Measurements from ENCODE around the gene SCTR.

SCTR gene

DNA sequence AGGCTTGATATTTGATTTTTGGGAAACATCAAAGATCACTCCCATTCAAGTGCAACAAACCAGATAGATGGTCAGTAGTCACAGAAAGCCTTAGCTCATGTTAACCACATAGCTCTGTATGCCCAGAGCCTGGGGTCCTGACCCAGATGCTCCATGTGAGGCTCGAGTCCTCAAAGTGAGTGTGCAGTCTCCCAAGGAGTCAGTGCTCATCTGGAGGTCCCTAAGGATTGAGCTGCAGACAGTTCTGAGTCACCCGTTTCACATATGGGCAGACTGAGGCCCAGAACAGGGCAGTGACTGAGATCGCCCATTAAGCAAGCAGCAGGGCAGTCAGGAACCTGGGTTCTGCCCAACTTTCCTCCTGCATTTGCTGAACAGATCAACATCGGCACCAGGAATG is 83.4 kb downstream of the SCTR start:
- DNase-seq = no peak

DNA sequence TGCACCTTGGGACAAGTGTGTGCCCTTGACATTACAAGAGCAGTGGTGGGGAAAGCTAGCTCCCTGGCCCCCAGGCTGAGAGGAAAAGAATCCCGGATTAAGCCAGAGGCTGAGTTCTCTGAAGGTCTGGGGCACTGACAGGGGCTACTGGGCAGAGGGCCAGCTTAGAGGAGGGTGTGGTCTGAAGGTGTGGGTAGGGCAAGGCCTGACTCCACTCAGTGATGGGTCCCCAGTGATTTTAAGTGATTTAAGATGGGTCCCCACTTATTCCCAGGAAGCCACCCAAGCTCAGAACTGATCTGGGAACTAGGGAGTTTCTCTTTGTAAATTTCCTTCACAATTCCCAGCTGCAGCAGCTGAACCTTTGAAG is 83.8 kb downstream of the SCTR start:
- no peak for DNase-seq

GRCh38 chr2:119439574-119440500 is 84.4 kb downstream of the SCTR start:
- DNase-seq = no peak

DNA sequence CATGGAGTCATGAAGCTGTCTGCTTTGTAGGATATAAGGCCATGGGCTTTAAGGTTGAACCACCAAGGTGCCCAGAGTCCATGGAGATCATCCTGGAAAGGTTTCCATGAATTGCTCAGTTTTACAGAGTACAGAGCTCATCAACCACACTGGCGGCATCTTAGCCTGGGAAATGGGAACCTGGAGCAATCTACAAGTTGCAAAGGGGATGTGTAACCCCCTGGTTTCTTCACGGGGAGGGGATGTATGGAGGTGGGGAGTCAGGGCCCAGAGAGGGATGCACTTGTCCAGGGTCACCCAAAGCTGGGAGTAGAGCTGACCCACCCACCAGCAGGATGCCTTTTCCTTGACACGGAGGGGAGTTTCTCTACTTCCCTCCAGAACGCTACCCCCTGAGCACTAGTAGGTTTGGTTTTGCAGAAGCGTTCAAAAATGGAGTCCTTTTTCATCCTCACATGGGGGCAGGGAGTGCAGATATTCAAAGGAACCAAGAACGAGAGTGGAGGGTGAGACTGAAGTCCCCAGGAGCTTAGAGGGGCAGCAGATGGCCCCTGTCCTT is 85.5 kb downstream of the SCTR start:
- DNase-seq = no peak

DNA sequence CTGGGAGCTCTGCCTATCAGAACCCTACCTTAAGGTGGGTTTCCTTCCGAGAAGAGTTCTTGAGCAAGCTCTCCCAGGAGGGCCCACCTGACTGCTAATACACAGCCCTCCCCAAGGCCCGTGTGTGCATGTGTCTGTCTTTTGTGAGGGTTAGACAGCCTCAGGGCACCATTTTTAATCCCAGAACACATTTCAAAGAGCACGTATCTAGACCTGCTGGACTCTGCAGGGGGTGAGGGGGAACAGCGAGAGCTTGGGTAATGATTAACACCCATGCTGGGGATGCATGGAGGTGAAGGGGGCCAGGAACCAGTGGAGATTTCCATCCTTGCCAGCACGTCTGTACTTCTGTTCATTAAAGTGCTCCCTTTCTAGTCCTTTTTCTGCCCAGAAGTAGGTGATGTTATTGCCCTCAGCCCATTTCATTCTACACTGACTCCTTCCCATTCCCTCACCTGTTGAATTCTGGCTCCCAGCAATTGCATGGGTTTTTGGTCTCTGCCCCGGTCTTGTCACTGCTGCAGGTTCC is 86.1 kb downstream of the SCTR start:
- DNase-seq = no peak

DNA sequence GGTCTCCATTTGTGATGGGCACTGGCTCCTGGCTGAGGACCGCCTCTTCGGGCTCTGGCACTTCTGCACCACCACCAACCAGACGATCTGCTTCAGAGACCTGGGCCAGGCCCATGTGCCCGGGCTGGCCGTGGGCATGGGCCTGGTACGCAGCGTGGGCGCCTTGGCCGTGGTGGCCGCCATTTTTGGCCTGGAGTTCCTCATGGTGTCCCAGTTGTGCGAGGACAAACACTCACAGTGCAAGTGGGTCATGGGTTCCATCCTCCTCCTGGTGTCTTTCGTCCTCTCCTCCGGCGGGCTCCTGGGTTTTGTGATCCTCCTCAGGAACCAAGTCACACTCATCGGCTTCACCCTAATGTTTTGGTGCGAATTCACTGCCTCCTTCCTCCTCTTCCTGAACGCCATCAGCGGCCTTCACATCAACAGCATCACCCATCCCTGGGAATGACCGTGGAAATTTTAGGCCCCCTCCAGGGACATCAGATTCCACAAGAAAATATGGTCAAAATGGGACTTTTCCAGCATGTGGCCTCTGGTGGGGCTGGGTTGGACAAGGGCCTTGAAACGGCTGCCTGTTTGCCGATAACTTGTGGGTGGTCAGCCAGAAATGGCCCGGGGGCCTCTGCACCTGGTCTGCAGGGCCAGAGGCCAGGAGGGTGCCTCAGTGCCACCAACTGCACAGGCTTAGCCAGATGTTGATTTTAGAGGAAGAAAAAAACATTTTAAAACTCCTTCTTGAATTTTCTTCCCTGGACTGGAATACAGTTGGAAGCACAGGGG is 87.1 kb downstream of the SCTR start:
- DNase-seq = no peak

- DNase-seq = no peak
These were observed 88.4 kb downstream of the SCTR start for GRCh38 chr2:119435953-119436297.

DNA sequence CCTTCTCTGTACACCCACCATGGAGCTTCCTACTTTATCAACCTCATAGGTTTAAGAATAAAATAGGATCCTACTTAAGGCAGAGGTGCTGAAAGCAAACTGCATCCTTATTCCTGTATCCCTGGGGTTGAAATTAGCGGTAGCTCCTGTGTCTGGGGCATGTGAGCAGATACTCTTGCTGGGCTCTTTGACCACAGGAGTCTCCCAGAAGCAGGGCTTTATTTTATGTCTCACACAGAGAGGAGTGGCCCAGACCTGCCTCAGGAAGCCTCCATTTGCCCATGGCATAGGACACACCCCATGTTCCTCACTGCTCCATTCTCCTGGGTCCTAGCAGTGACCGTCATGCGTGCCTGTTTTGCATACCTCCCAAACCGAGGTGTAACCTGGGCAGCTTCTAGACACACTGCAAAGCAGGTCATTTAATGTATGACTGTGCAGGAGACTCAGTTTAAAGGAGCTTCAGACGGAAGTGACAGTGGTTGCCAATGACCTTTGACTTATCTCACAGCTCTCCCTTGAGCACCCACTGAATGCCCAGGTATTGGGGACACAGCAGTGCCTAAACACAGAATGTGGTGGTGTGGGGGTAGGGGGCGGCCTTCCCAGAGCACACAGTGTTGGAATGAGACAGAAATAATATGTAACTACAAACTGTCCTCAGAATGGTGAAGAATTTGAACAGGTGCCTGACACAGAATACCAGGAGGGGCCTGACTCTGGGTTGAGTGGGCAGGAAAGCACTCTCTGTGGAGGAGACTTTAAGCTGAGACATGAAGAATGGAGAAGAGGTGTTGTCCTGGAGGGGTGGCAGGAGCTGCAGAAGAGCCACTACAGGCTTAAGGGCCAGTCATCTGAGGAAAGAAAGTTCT is 89.0 kb downstream of the SCTR start:
- no peak for DNase-seq

GRCh38 chr2:119434664-119435063 is 89.6 kb downstream of the SCTR start:
- DNase-seq = no peak

DNA sequence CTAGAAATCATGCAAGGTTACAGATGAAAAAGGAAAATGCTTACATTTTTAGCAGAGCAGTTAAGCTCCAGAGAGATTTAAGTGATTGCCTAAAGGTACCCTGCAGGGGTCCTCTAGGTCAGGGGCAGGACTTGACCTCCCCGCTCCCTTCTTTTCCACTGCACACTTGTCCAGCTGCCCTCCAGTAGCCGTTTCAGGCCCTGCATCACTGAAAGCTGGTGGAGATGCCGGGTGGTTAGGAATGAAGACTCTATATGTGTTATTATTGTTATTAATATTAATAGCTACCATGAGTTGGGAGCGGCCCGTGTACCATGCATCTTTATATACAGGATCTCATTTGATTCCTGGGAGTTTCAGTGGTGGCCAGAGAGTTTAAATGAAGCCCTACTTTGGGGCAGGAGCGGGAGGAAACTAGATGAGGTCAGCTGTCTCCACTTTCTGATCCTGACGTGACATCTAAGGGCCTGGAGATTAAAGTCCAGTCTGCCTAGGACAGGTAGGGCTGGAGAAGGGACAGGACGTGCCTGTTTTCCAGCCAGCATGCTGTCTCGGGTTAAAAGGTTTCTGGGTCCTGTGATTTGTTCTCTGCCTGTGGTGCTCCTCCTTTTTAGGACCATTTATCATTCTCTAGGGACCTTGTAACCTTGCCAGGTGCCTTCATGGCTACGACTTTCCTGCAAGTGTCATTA is 90.5 kb downstream of the SCTR start:
- no peak for DNase-seq

DNA sequence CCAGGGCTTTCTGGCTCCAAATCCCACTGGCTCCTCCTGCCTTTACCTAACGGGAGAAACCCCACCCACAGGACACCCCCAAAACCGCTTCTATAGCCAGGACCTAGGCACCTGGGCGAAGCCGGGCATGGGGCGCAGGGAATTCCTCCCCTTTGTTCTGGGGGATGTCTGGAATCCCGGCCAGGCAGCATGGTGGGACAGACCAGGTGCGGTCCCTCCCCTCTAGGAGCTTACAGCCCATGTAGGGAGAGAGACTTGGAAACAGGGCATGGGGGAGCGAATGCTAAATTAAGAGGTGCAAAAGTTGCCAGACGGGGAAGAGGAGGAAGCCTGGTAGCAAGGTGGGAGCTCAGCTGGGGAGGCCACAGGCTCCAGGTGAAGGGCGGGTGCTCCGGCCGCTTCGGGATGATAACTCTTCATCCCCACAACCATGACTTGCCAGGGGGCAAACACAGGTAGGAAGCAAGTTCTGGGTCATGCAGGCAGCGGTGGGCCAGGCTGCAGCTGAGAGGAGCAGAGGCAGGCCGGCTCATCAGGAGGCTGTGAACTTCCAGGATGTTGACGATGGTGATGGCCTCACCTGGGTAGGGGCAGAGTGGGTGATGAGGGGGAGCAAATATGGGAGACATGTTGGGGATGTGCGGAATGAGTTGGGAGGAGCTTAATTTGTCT is 91.3 kb downstream of the SCTR start:
- DNase-seq = no peak

- no peak for DNase-seq
These were observed 92.1 kb downstream of the SCTR start for GRCh38 chr2:119431976-119432850.

GRCh38 chr2:119431155-119431975 is 92.9 kb downstream of the SCTR start, which contains the start of gene TMEM37:
Gene TMEM37 (plus strand): TSS chr2:119431854. CDS start chr2:119431904, 50 bp downstream.
- DNase-seq = peak; percentile 18

DNA sequence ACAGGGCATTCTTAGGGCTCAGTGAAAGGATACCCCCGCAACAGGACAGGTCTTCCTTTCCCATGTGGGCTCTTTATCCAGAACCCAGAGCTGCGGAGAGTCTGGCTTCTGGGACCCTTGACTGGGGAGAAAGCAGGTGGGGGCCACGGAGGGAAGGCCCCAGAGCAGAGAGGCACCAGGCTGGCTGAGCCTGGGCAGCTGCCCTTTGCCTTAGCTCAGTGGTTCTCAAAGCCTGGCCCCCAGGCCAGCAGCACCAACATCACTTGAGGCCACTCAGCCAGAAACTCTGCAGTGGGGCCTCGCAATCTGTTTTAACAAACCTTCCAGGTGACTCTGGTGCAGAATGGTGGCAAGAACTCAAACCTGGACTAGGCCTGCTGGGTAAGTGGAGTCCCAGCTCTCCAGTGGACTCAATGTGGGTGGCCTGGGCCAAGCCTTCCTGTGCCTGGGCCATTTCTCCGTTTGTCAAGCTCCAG is 94.2 kb downstream of the SCTR start:
- no peak for DNase-seq

DNA sequence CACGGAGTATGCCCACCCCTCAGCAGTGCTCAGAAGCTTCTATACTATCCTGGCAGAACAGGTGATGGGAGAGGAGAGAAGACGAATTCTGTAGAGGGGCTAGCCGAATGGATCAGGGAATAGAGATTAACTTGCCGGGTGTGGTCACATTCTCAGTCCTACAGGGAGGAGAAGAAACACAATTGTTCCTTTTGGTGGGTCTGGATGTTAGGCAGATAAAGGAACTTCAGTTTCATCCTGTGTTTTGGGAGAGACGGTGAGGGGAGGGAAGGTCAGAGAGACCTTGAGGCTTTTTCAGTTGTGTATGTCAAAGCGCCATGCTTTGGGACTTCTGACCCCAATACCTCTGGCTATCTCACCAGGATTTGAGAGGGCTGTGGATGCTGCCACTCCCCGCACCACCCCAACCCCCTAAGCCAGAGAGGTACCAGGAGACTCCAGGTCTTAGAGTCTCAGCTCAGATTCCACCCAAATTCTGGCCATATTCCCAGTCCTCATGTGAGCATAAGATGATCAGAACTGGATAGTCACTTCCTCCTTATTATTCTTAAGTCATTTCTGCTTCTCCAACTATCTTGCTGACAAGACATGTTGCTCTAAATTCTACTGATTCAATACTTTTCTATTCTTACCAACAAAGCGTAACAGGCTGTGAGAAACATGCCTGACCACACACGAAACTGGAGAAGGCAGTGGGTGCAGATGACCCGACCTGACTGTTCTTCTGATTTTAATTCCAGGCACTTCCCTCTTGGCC is 94.9 kb downstream of the SCTR start:
- no peak for DNase-seq

DNA sequence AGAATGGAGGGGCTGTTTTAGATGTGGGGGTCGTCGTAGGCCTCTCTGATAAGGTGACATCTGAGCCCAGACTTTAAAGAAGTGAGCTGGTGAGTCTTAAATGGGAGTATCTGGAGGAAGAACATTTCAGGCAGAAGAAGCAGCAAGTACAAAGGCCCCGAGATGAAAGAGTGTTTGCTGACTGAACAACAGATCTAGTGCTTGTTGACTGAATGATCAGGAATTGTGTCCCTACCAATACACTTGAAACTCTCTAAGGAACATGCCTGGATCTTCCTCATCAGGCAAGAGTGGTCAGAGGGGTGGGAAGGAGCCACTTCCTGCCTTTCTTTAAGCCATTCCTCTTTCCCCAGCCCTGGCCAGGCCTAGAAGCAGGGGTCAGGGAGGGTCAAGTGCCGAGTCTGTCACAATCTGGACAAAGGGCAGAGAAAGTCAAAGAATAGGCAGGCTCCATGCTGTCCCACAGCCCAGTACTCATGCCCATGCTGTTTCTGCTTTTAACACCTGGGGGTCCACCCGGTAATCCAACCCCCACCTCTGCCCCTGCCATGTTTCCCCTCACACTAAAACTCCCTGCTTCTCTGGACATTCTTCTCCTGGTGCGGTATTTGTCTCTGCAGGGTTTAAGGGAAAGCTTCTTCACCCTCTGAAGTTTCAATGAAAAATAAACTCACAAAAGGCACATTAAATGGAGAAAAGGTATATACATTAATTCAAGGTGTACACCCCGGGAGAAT is 95.6 kb downstream of the SCTR start:
- no peak for DNase-seq

GRCh38 chr2:119427756-119428155 is 96.5 kb downstream of the SCTR start:
- DNase-seq = no peak
